Measurements from ENCODE around the gene ABCA7.

The ABCA7 gene

DNA sequence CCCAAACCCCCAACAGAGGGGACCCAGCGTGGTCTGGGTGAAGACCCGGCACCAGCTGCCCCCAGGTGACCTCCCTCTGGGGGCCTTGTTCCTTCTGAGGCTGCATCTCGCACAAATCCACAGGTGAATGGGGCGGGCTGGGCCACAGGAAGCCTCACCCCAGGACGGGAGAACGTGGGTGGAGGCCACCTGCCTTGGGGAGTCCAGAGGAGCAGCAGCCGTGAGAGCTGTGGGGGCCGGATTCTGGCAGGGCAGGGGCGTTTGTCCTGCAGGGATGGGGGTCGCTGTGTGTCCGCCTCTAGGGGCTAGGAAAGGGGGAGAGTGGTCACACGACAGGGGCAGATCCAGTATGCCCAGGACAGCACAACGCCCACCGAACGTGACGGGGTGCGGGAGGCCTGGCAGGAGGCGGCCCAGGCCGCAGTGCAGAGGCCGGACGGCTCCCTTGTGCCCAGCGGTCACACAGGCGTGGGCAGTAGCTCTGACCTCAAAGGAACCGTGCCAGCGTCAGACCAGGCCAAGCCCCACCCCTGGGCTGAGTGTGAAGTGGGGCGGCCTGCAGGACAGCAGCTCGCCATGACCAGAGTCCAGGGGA is 48.6 kb downstream of the ABCA7 start:
- no peak for DNase-seq

- DNase-seq, result no peak
Measured at GRCh38 chr19:1089126-1089771, 49.3 kb downstream of the ABCA7 start.

DNA sequence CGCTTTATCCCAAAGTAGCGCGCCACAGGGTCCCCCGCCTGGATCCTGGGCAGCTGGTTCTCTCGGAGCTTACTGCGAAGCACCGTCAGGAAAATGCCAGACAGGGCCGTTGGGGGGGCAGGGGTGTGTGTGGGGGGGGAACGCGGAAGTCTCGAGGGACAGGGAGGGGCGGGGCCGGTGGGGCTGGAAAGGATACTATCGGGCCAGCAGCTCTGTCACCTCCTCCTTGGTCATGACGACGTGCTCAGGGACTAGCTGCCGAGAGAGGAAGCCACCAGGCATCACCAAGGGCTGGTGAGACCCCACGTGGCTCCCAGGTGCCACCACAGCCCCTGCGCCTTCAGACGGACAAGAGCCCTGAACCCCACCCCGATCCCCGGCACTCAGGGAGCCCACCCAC is 50.0 kb downstream of the ABCA7 start:
- peak in 1 of 5 experiments; percentile 67 for DNase-seq

DNA sequence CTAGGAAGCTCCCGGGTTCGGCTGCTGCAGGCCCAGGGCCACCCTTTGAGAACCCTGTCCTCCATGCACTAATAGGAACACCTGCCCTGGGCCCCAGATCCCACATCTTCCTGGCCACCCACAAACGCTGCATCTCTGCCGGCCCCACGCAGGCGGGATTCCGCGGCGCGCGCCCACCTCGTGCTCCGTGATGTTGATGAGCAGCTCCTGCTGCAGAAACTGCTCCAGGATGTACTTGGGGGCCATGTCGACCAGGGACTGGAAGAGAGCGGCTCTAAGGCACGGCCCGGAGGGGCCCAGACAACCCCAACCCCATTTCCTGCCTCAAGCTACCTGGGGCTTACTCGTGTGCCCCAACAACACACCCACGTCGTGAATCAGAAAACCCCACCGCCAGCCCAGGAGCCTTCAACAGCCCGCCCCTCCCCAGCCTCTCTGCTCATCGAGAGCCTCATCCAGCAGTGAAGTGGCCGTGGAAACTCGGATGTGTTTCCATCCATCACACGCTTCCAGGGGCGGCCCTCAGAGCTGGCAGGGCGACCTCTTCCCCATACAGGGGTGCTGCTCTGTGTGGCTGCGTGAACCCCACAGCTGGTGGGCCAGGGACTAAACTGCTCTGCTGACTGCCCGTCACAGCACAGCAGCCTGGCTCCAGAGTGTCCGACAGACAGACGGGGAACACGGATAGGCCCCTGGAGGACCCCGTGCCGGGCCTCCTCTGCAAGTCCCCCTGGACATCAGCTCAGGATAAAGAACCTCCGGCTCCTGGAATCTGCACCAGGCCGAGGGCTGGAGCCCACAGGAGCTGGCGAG is 51.0 kb downstream of the ABCA7 start:
- DNase-seq, result no peak

GRCh38 chr19:1091544-1092175 is 51.8 kb downstream of the ABCA7 start:
- DNase-seq, result no peak

GRCh38 chr19:1093330-1093729 is 53.4 kb downstream of the ABCA7 start:
- no peak for DNase-seq

- no peak for DNase-seq
Measured at GRCh38 chr19:1093811-1094553, 54.1 kb downstream of the ABCA7 start.

DNA sequence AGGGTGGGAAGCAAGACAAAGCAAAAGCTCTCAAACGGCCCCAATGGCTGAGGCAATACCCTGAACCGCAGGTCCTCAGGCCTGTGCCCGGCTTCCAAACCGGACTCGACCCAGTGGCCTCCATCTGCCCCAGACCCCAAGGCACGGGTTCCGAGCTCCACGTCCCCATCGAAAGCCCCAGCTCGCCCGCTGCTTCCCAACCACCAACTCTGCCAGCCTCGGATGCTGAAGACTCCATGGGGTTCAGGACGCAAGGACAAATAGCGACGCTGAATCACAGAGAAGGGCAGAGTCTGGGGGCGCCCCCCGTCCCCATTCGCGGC is 54.7 kb downstream of the ABCA7 start:
- no peak for DNase-seq

DNA sequence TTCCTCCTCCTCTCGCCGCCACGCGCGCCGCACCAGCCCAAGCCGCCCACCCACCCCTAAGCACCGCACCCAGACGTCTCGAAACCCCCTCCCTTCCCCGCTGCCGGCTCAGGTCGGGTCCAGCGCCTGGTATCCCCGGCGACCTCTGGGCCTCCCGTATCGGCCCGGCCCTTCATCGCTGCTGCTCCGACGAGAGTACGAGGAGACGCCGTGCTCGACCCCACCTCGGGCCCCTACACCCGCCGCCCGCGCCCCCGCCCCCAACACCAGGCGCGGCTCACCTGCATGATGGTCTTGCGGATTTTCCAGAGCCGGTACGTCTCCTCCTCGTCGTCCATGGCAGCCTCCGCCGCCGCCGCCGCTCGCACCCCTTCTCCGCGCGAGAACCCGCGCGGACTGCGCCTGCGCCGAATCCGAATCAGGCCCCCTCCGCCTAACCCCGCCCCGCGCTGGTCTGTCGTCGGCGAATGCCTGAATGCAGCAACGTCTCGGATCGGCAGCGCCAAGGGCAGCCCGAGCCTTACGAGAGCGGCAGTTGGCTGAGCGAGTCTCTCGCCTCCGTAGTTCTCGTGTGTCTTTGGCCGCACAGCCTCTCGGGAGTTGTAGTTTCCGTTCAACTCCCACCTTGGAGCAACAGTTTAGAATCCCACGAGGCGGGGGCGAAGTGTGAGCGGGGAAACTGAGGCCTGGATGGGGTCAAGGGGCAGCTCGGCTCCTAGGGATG is 55.2 kb downstream of the ABCA7 start, which contains the start of gene POLR2E:
POLR2E (minus strand) TSS at position 398 of the 724 bp plus-strand sequence; CDS start at position 338, 60 bp downstream.
- DNase-seq, result peak; percentile 95 to 98 (median 98)

DNA sequence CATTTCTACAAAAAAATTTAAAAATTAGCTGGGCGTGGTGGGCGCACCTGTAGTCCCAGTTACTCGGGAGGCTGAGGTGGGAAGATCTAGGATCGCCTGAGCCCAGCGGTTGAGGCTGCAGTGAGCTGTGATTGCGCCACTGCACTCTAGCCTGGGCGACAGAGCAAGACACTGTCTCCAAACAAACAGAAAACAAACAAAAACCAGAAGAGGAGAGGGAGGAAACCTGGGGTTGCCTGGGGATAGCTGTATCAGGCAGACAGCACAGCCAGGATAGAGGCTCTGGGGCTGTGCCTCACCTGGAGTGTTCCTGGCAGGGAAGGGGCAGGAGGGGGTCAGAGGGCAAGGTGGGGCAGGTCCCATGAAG is 57.9 kb downstream of the ABCA7 start:
- no peak for DNase-seq

GRCh38 chr19:1098177-1099051 is 58.5 kb downstream of the ABCA7 start:
- no peak for DNase-seq

DNA sequence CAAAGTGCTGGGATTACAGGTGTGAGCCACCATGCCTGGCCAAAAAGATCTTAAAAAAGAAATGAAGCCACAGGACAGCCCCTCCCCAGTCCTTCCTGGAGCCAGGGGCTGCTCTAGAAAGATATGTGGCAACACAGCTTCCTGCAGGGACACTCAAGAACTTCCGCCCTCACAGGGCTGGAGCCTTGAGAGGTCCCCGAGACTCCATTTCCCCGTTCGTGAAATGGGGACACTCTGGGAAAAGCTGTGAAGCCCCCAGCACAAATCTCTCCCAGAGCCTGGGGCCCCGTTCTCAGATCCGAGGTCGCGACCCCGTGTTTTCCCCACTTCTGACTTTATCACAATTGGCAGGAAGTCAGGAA is 61.4 kb downstream of the ABCA7 start:
- DNase-seq, result no peak

DNA sequence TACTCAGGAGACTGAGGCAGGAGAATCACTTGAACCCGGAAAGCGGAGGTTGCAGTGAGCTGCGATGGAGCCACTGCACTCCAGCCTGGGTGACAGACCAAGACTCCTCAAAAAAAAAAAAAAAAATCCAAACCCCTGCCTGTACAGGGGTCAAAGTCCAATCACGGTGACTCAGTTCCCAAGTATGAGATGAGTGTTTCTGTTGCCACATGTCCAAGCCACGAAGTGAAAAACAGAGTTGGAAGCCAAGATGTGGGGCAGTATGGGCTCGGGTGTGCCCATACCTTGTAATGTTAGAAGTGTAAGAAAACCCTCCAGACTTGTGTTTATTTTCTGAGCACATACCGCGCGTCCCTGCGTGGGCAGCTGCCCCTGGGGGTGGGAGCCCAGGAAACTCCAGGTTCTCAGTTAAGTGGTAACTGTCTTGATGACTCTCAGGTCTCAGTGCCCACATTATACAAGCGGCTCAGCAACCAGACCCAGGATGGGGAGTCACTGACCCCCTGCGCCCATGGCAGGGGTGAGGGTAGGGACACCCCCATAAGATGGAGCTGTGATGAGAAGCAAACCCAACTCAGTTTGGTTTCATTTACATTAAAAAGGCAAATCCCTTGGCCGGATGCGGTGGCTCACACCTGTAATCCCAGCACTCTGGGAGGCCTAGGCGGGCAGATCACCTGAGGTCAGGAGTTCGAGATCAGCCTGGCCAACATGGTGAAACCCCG is 62.7 kb downstream of the ABCA7 start:
- peak in 3 of 5 experiments; percentile 63 to 85 (median 65) for DNase-seq

- DNase-seq, result peak in 1 of 5 experiments; percentile 3
Measured at GRCh38 chr19:1103132-1103707, 63.3 kb downstream of the ABCA7 start.

- DNase-seq, result peak; percentile 95 to 99 (median 98)
Measured at GRCh38 chr19:1103708-1104310, 63.9 kb downstream of the ABCA7 start, which contains the start of gene GPX4. GPX4 (plus strand) TSS chr19:1103994; CDS start chr19:1104044, 50 bp downstream.

GRCh38 chr19:1104311-1105007 is 64.6 kb downstream of the ABCA7 start:
- DNase-seq, result peak; percentile 61 to 75 (median 74)

- DNase-seq, result peak in 1 of 5 experiments; percentile 7
Measured at GRCh38 chr19:1105008-1105872, 65.3 kb downstream of the ABCA7 start.
